Stimulated activated CD8-positive, alpha-beta memory T cell treated with anti-CD3 and anti-CD28 coated beads, Interleukin-7, amount 100 ng/mL, for 48 hours (primary cell): ENCODE data around the gene MMP24OS.
"Not testable (repeated sequence)": the region's sequence is repeated elsewhere in the genome, so short reads cannot be mapped to it uniquely, and the experiment has no call there.

Source experiments
- DNase-seq, 2 donors: peaks; one replicate each; pipeline ENCODE4 v3.0.0-alpha.2; 2020; ENCODE audit warnings: low read depth in 1 of 2; ENCODE audit errors: extremely low read depth in 1 of 2

The MMP24OS gene

DNA sequence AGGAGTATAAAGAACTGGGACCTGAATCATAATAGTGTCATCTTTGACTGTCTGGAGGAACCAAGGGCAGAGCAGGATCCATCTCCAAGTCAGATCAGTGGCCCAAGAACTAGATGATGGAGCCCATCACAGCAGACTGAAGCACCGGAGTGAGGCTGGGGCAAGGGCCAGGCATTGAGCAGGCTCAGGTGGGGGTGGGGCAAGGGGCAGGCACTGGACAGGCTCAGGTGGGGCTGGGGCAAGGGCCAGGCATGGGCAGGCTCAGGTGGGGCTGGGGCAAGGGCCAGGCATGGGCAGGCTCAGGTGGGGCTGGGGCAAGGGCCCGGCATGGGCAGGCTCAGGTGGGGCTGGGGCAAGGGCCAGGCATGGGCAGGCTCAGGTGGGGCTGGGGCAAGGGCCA is 25.3 kb downstream of the MMP24OS start:
- not testable (repeated sequence) for DNase-seq

GRCh38 chr20:35252037-35252461 is 25.9 kb downstream of the MMP24OS start:
- no peak for DNase-seq

DNA sequence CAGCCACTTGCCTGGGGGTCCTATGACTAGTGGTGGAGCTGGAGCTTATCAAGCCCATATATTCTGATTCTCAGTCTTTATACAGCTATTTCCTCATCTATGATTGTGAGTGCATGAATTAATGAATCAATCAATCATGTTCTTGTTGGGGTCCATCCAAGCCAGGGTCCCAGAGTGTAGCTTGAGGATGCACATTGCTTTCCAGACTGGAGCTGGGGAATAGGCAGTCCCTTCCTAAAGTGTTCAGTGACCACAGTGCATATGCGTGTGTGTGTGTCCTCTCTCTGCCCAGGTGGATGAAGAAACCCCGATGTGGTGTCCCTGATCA is 26.3 kb downstream of the MMP24OS start:
- DNase-seq = no peak

- no peak for DNase-seq
These were observed 29.1 kb downstream of the MMP24OS start for GRCh38 chr20:35248641-35249475.

GRCh38 chr20:35246723-35247122 is 31.2 kb downstream of the MMP24OS start:
- no peak for DNase-seq

- DNase-seq = no peak
These were observed 33.9 kb downstream of the MMP24OS start for GRCh38 chr20:35243986-35244385.

DNA sequence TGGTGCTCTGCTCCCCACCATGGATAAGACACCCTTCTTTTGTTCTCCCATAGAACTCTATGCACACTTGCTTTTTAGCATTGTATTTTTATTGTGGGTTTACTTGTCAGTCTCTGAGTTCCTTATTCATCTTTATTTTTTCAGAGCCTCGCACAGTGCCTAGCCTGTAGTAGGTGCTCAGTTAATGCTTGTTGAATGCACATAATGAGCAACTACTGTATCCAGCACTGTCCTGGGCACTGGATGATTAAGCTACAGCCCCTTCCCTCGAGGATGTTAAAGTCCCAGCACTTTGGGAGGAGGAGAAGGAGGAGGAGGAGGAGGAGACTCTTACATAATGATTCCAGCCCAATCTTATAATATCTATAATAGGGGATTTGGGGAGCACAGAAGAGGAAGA is 34.6 kb downstream of the MMP24OS start:
- DNase-seq = no peak

GRCh38 chr20:35240811-35241293 is 37.1 kb downstream of the MMP24OS start:
- no peak for DNase-seq

GRCh38 chr20:35240083-35240810 is 37.7 kb downstream of the MMP24OS start:
- no peak for DNase-seq

DNA sequence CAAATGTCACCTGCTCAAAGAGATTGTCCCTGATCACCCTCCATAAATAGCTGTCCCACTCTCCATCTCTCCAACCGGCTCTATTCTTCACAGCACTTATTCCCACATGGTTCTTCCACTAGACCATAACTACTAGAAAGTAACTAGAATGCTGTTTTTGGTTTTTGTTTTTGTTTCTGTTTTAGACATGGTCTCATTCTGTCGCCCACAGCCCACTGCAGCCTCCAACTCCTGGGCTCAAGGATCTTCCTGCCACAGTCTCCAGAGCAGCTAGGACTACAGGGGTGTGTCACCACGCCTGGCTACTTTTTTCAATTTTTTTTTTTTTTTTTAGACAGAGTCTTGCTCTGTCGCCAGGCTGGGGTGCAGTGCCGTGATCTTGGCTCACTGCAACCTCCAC is 39.2 kb downstream of the MMP24OS start:
- DNase-seq = no peak

DNA sequence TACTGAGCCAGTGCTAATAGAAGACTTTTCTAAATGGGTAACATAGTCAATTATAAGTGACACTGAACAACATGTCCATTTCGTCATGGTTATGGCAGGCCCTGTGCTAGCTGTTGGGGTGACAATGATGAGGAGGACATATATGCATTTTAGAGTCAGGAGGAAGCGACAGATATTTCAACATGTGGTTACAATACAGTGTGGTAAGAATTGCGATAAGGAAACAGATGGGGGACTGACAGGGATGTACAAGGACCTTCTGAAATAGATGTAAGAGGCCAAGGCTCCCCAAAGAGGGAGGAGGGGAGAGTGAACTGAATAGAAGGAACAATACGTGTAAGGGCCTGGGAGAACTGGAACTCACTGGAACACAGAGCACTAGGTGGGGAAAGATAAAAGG is 39.8 kb downstream of the MMP24OS start:
- DNase-seq = no peak

DNA sequence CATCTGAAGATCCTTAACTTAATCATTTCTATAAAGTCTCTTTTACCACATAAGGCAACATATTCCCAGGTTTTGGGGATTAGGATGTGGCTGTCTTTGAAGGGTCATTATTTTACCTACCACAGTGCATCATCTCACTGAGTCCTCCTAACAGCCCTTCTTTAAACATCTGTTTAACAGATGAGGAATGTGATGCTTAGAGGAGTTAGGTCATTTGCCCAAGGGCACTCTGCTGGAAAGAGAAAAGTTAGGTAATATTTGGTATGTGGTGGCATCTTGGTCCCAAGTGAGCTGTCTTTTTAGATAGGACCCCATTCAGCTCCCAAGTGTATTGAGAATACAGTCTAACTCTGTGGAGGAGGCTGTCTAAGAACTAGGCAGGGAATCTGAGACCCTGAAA is 40.4 kb downstream of the MMP24OS start:
- no peak for DNase-seq

DNA sequence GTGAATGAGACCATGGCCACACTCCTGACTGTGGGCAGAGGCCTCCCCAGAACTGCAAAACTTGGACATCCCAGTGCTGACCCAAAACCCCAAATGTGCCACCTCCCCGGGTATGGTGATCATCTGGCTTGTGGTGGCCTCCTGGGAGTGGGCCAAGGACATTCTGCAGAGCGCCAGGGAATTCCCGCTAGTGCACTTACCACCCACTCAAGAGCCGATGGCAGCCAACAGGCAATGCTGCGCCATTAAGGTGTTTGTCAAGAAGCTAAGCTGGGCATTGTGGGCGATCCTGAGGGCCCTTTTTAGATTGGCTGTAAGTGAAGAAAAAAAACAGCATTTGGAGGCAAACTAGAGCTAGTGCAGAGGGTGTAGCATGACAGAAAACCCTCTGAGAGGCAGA is 42.0 kb downstream of the MMP24OS start:
- no peak for DNase-seq

- DNase-seq = no peak
These were observed 45.3 kb downstream of the MMP24OS start for GRCh38 chr20:35232575-35232974.

GRCh38 chr20:35226884-35227681 is 50.8 kb downstream of the MMP24OS start:
- no peak for DNase-seq
